Activated T-cell treated with anti-CD3 and anti-CD28 coated beads, Interleukin-2, amount 50 U/mL, for 4 hours (primary cell): ENCODE measurements around the gene ERC1. TPM values are rescaled to one million over a fixed set of nuclear protein-coding genes. Genes with fewer than 3 reads are reported as not detected.

Experiments used
- ATAC-seq, 2 donors: fragments of 200-7000 bp; cut with Tn5 transposase; one replicate each; pipeline ENCODE4 v1.10.0; 2021
- DNase-seq: peaks from one replicate; pipeline ENCODE4 v3.0.0-alpha.2; 2020
- H3K27me3 Mint-ChIP-seq: one replicate; pipeline ENCODE4 v1.8.0; 2021; ENCODE audit warnings: low read depth, mixed read lengths
- H3K36me3 Mint-ChIP-seq: one replicate; pipeline ENCODE4 v1.8.0; 2022; ENCODE audit warnings: mixed read lengths; ENCODE audit not compliant: insufficient read depth
- H3K4me1 Mint-ChIP-seq: one replicate; pipeline ENCODE4 v1.8.0; 2021; ENCODE audit warnings: low read depth, mixed read lengths
- H3K4me3 Mint-ChIP-seq: one replicate; pipeline ENCODE4 v1.8.0; 2021; ENCODE audit warnings: mild to moderate bottlenecking, moderate library complexity, mixed read lengths
- H3K9me3 Mint-ChIP-seq: one replicate; pipeline ENCODE4 v1.8.0; 2021; ENCODE audit warnings: mixed read lengths
- total RNA-seq, 3 donors: library from RNA; stranded (reverse); gene quantifications; one replicate each; pipeline ENCODE4 v1.2.1, GENCODE V29; 2021

The ERC1 gene
- total RNA-seq, 3 donors from 2014 or later: 18.7 to 21.9 (median 20.6) TPM

GRCh38 chr12:1533205-1533601, 542.2 kb downstream of the ERC1 start:
- peak overlapping the region; percentile 75 for H3K4me3 Mint-ChIP-seq
- H3K9me3 Mint-ChIP-seq: no peaks in the 10 kb centered on the region
- peaks cover 30% of the 10 kb centered on the region for H3K4me1 Mint-ChIP-seq
- H3K27me3 Mint-ChIP-seq: peaks cover 64% of the 10 kb centered on the region
- DNase-seq (no peak), ATAC-seq (peak; percentile 31 to 38)
- no peaks in the 10 kb centered on the region for H3K36me3 Mint-ChIP-seq

- H3K4me3 Mint-ChIP-seq: peak overlapping the region; percentile 75
- peaks cover 30% of the 10 kb centered on the region for H3K4me1 Mint-ChIP-seq
- DNase-seq (no peak), ATAC-seq (peak; percentile 73 to 79)
- peaks cover 66% of the 10 kb centered on the region for H3K27me3 Mint-ChIP-seq
- H3K36me3 Mint-ChIP-seq: no peaks in the 10 kb centered on the region
- H3K9me3 Mint-ChIP-seq: no peaks in the 10 kb centered on the region
Observed at GRCh38 chr12:1533602-1534304, 542.7 kb downstream of the ERC1 start.

GRCh38 chr12:1534748-1535147, 543.7 kb downstream of the ERC1 start:
- ATAC-seq: no peak
- Mint-ChIP-seq H3K27me3 (peaks cover 66% of the 10 kb centered on the region), H3K36me3 (no peaks in the 10 kb centered on the region), H3K9me3 (no peaks in the 10 kb centered on the region), H3K4me3 (no peak overlapping the region), H3K4me1 (peaks cover 26% of the 10 kb centered on the region)
- DNase-seq: no peak

- DNase-seq (no peak), ATAC-seq (no peak)
- Mint-ChIP-seq H3K27me3 (peaks cover 68% of the 10 kb centered on the region), H3K9me3 (no peaks in the 10 kb centered on the region), H3K36me3 (no peaks in the 10 kb centered on the region), H3K4me1 (peaks cover 23% of the 10 kb centered on the region), H3K4me3 (no peak overlapping the region)
Observed at GRCh38 chr12:1536817-1537216, 545.8 kb downstream of the ERC1 start.

GRCh38 chr12:1539135-1539534, 548.1 kb downstream of the ERC1 start:
- Mint-ChIP-seq H3K4me3 (no peak overlapping the region), H3K27me3 (peaks cover 61% of the 10 kb centered on the region)
- ATAC-seq: no peak

GRCh38 chr12:1540690-1541089, 549.7 kb downstream of the ERC1 start:
- peaks cover 62% of the 10 kb centered on the region for H3K27me3 Mint-ChIP-seq
- H3K4me3 Mint-ChIP-seq: no peak overlapping the region
- H3K9me3 Mint-ChIP-seq: no peaks in the 10 kb centered on the region
- H3K36me3 Mint-ChIP-seq: no peaks in the 10 kb centered on the region
- no peak for ATAC-seq
- DNase-seq: no peak
- no peaks in the 10 kb centered on the region for H3K4me1 Mint-ChIP-seq

More at GRCh38 chr12:1539135-1539534, 548.1 kb downstream of the ERC1 start:
- no peaks in the 10 kb centered on the region for H3K9me3 Mint-ChIP-seq
- H3K36me3 Mint-ChIP-seq: no peaks in the 10 kb centered on the region
- H3K4me1 Mint-ChIP-seq: no peaks in the 10 kb centered on the region
- no peak for DNase-seq

GRCh38 chr12:1542599-1542998, 551.6 kb downstream of the ERC1 start:
- H3K27me3 Mint-ChIP-seq: peaks cover 49% of the 10 kb centered on the region
- DNase-seq: no peak
- no peaks in the 10 kb centered on the region for H3K4me1 Mint-ChIP-seq
- no peak for ATAC-seq
- H3K36me3 Mint-ChIP-seq: no peaks in the 10 kb centered on the region
- no peak overlapping the region for H3K4me3 Mint-ChIP-seq
- H3K9me3 Mint-ChIP-seq: no peaks in the 10 kb centered on the region

- Mint-ChIP-seq H3K9me3 (no peaks in the 10 kb centered on the region), H3K4me1 (no peaks in the 10 kb centered on the region), H3K4me3 (no peak overlapping the region), H3K36me3 (no peaks in the 10 kb centered on the region), H3K27me3 (peaks cover 31% of the 10 kb centered on the region)
- no peak for DNase-seq
- ATAC-seq: no peak
Observed at GRCh38 chr12:1544996-1545700, 554.1 kb downstream of the ERC1 start.

Other genes starting within 250 kb of the ERC1 start
- gene WNK1, start 238.6 kb upstream of the ERC1 start, total RNA-seq: 100 to 1,000 TPM; 183 to 213 (median 185) TPM
- gene RAD52, start 41.5 kb upstream of the ERC1 start, total RNA-seq: 10 to 100 TPM in 2 of 3 donors, 1 to 10 TPM in 1; 8.0 to 12.1 (median 11.1) TPM